Stimulated activated memory B cell treated with anti-CD40 and anti-IgM and Interleukin-4, amounts not matched to agents 10 μg/mL and 1 μg/mL and 100 μg/mL, for 72 hours (primary cell): Measurements from ENCODE around the gene CIRBP.
A peak's percentile ranks its signal among the peaks of the same experiment; 100 is the strongest.
"Not testable (repeated sequence)": the region's sequence is repeated elsewhere in the genome, so short reads cannot be mapped to it uniquely, and the experiment has no call there.

ENCODE experiments used
- ATAC-seq: fragments of 150-1000 bp; cut with Tn5 transposase; 2 replicates; pipeline ENCODE4 v1.10.0; 2021
- H3K27ac Mint-ChIP-seq: one replicate; pipeline ENCODE4 v1.8.0; 2022; ENCODE audit warnings: mild to moderate bottlenecking, mixed read lengths
- H3K27me3 Mint-ChIP-seq: one replicate; pipeline ENCODE4 v1.8.0; 2022; ENCODE audit warnings: mixed read lengths
- H3K36me3 Mint-ChIP-seq: one replicate; pipeline ENCODE4 v1.8.0; 2022; ENCODE audit warnings: mixed read lengths
- H3K4me1 Mint-ChIP-seq: one replicate; pipeline ENCODE4 v1.8.0; 2022; ENCODE audit warnings: mixed read lengths
- H3K4me3 Mint-ChIP-seq: one replicate; pipeline ENCODE4 v1.8.0; 2022; ENCODE audit warnings: mild to moderate bottlenecking, moderate library complexity, mixed read lengths
- H3K9me3 Mint-ChIP-seq: one replicate; pipeline ENCODE4 v1.8.0; 2022; ENCODE audit warnings: mixed read lengths

The CIRBP gene

DNA sequence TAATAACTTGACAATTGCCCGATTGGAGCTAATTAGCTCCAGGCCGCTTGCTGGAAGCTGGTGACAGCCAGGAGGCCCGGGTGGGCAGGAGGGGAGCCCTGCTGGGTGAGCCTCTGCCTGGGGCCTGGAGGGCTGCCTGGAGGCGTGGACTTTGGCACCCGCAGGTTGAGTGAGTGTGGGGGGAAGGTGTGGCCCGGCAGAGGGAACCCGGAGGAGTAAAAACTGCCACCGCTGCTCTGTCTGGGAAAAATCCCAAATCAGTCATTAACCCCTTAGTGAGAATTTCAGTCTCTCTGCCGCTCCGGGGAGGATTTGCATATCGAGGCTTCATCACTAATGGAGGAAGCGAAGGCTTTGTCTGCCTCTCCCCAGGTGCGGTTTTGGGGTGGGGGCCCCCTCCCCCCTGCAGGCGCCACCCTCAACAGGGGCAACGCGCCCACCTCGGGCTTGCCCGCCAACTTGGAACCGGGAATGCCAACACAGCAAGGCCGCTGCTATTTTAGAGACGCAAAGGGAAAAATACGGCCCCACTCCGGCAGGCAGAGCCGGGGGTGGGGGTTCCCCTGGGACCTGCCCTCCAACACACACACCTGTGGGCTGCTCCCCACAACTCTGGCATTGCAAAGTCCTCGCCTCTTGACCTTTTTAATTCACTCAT, 22.8 kb downstream of the CIRBP start:
- Mint-ChIP-seq H3K4me3 (peak overlapping the region; percentile 52), H3K36me3 (no peaks in the 10 kb centered on the region), H3K27me3 (peaks cover 82% of the 10 kb centered on the region), H3K9me3 (no peaks in the 10 kb centered on the region), H3K27ac (peak overlapping the region; percentile 57), H3K4me1 (peaks cover 31% of the 10 kb centered on the region)
- ATAC-seq: peak; percentile 52

DNA sequence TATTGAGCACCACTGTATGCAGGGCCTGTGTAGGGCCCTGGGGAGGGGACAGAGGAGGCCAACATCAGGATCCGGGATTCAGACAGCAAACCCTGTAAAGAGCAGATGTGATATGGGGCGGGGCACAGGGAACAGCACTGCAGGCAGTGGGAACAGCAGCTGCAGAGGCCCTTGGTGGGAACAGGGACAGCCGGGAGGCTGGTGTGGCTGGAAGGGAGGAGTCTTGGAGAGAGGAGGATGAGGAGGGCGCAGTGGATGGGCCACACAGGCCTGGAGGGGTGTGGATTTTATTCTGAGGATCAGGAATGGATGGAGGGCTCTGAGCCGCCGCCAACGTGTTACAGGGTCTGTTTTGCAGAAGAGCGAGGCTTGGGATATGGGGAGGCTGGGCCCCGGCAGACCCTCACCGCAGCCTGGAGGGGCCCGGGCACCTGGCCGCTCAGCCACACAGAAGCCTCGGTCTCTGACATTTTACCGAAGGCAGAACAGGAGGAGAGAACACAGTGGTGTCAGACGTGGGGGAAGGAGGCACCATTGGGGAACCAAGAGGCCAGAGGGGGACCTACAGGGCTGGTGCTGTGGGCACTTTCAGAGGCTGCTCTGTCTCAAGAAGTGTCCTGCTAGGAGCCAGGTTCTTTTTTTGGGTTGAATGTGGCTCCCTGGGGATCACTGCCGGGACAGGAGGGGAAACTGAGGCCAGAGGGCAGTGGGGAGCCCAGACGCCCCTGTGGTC, 23.5 kb downstream of the CIRBP start:
- Mint-ChIP-seq H3K27ac (peak overlapping the region; percentile 57), H3K9me3 (no peaks in the 10 kb centered on the region), H3K27me3 (peaks cover 84% of the 10 kb centered on the region), H3K4me3 (peak overlapping the region; percentile 52), H3K36me3 (no peaks in the 10 kb centered on the region), H3K4me1 (peaks cover 31% of the 10 kb centered on the region)
- ATAC-seq: no peak

DNA sequence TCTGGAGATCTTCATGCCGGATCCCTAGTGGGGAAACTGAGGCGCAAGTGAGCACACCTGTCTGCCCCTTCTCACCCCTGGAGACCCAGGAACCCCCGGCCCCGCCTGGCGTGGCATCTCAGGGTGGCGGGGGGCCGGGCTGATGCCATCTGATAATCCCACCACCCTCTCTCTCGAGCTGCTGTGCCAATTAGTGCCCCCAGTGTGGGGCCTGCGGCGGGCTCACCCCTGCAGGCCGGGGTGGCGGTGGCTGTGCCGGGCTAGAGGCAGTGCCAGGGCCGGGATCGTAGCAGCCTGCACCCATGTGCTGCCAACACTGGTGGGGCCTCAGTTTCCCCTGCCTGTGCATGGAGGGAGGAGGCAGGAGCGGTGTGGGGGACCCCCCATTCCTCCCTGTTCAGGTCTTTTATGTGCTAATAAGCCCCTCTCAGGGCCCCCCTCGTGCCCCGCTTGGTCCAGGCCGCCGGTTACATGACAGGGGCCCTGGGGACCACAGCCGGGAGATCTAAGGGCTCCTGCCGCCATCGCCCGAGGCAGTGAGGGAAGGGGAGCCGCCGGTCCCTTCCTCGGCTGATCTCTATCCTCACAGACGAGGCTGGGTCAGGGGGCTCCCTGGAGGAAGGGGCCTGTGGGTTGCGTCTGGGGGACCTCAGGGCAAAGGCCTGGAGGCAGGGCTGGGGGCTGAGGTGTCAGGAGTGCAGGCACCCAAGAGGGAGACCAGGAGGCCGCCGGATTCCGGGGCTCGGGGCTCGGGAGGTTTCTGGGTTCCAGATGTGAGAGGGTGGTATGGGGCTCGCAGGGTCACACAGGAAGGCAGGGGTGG, 24.9 kb downstream of the CIRBP start:
- Mint-ChIP-seq H3K4me3 (no peak overlapping the region), H3K4me1 (peaks cover 31% of the 10 kb centered on the region), H3K36me3 (no peaks in the 10 kb centered on the region), H3K27me3 (peaks cover 84% of the 10 kb centered on the region), H3K9me3 (no peaks in the 10 kb centered on the region), H3K27ac (no peak overlapping the region)
- ATAC-seq: no peak

DNA sequence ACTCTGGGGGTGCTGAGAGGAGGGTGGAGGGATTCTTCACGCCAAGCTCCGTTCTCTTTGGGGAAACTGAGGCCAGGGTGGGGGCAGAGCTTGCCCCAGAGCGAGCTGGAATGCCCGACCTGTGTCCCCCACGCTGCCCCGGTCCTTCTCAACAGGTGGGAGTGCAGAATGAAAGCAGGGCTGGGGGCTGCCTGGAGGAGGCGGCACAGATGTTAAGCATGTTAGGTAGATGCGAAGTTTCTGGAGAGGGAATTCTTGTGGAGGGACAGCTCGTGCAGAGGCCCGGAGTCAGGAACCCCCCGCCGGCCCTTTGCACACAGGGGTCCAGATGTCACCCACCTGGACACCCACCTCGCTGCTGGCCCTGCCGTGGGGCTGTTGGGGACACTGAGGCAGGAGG, 25.6 kb downstream of the CIRBP start:
- Mint-ChIP-seq H3K36me3 (no peaks in the 10 kb centered on the region), H3K4me3 (no peak overlapping the region), H3K9me3 (no peaks in the 10 kb centered on the region), H3K4me1 (peaks cover 31% of the 10 kb centered on the region), H3K27ac (no peak overlapping the region), H3K27me3 (peaks cover 77% of the 10 kb centered on the region)
- ATAC-seq: no peak

DNA sequence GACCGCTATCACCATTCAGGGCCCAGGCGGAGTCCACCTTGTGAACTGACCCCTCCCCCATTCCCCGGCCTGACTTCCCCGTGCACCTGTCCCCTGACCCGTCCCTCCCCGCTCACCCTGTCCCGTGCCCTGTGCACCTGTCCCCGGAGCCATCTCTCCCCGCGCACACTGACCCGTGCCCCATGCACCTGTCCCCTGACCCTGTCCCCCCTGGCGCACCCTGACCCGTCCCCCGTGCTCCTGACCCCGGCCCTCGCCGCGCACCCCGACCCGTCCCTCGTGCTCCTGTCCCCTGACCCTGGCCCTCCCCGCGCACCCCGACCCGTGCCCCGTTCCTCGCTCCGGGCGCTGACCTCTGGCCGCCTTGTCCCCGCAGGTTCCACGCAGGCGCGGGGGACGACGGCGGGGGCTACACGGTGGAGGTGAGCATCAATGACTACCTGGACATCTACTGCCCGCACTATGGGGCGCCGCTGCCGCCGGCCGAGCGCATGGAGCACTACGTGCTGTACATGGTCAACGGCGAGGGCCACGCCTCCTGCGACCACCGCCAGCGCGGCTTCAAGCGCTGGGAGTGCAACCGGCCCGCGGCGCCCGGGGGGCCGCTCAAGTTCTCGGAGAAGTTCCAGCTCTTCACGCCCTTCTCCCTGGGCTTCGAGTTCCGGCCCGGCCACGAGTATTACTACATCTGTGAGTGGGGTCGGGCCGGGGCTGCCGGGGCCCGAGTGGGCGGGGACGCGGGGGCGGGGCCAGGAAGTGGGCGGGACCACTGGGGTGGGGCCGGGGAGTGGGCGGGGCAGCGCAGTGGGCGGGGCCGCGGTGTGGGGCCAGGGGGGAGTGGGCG, 26.3 kb downstream of the CIRBP start:
- peaks cover 70% of the 10 kb centered on the region for H3K27me3 Mint-ChIP-seq
- peaks cover 31% of the 10 kb centered on the region for H3K4me1 Mint-ChIP-seq
- H3K36me3 Mint-ChIP-seq: no peaks in the 10 kb centered on the region
- ATAC-seq: peak; percentile 54
- H3K4me3 Mint-ChIP-seq: no peak overlapping the region
- H3K27ac Mint-ChIP-seq: no peak overlapping the region
- H3K9me3 Mint-ChIP-seq: no peaks in the 10 kb centered on the region

DNA sequence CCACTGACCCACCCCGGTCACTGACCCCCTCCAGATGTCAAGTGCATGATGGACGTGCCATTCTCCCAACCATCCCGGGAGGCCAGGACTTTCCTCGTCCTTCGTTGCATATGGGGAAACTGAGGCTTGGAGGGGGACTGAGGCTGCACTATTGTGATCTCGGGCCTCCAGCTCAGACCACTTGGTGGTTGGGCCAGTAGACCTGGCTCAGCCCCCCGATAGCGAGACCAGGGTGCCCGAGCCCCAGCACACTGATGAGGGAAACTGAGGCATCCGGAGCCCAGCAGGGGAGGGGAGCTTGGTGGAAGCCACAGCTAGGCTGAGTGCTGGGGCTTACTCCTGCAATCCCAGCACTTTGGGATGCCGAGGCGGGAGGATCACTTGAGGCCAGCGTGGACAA, 26.9 kb downstream of the CIRBP start:
- no peak for ATAC-seq
- no peaks in the 10 kb centered on the region for H3K36me3 Mint-ChIP-seq
- H3K9me3 Mint-ChIP-seq: no peaks in the 10 kb centered on the region
- H3K27ac Mint-ChIP-seq: no peak overlapping the region
- H3K27me3 Mint-ChIP-seq: peaks cover 63% of the 10 kb centered on the region
- no peak overlapping the region for H3K4me3 Mint-ChIP-seq
- H3K4me1 Mint-ChIP-seq: peaks cover 31% of the 10 kb centered on the region

DNA sequence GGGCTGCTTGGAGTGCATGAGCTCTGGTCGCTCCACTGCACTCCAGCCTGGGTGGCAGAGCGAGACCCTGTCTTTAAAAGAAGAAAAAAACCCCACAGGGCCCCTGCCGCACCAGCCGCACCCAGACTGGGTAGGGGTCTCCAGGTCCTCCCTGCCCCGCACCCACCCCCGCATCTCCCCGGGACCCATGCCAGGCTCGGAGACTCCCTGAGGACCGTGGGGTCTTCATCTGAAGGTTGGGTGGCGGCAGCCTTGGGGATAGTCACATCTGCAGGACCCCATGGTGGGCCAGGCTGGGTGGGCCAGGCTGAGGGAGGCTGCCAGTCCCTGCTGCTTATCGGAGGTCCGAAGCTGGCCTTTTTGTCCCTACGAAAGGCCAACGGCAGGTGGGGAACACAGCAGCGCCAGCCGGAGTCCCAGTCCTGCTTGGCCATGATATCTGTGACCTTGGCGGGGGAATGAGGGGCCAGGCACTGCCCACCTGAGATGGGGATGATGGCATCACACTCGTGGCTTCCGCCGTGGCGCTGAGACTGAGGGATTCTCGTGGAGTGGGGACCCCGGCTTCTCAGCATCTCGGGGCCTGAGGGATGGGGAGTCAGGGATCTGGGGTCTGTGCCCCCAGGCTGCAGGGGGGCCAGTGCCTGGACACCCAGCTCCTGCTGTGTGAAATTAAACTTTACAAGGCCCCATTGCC, 27.6 kb downstream of the CIRBP start:
- Mint-ChIP-seq H3K36me3 (no peaks in the 10 kb centered on the region), H3K4me1 (peaks cover 24% of the 10 kb centered on the region), H3K4me3 (no peak overlapping the region), H3K27me3 (peaks cover 57% of the 10 kb centered on the region), H3K27ac (no peak overlapping the region), H3K9me3 (no peaks in the 10 kb centered on the region)
- no peak for ATAC-seq

DNA sequence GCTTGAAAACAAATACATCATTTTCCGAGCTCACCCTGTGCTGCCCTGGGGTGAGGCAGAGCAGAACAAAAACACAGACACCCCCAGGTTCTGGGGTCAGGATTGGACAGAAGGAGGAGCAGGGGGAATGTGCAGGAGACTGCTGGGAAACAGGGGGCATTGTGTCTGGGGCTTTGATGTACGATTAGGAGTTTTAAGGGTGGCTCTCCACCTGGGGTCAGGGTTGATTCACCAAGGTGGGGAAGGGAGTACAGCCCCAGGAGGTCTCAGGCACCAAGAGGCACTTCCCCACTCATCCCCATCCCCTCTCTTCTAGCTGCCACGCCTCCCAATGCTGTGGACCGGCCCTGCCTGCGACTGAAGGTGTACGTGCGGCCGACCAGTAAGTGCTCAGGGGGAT, 29.1 kb downstream of the CIRBP start:
- Mint-ChIP-seq H3K27me3 (peaks cover 42% of the 10 kb centered on the region), H3K4me3 (no peak overlapping the region), H3K27ac (no peak overlapping the region), H3K9me3 (no peaks in the 10 kb centered on the region), H3K36me3 (no peaks in the 10 kb centered on the region), H3K4me1 (peaks cover 12% of the 10 kb centered on the region)
- ATAC-seq: no peak

DNA sequence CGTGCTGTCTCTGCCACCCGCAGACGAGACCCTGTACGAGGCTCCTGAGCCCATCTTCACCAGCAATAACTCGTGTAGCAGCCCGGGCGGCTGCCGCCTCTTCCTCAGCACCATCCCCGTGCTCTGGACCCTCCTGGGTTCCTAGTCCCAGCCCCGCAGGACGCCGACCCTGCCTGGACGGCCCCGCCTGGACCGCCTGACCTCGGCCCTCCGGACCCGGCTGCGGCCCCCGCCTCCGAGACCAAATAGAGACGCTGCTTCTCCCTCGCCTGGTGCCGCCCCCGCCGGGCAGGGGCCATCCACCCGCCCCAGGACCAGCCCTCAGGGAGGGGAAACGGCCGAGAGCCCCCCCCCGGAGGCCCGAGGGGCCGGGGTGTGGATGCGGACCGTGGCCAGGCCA, 30.7 kb downstream of the CIRBP start:
- Mint-ChIP-seq H3K27ac (no peak overlapping the region), H3K4me3 (no peak overlapping the region), H3K4me1 (no peaks in the 10 kb centered on the region), H3K27me3 (peaks cover 26% of the 10 kb centered on the region), H3K9me3 (no peaks in the 10 kb centered on the region), H3K36me3 (no peaks in the 10 kb centered on the region)
- no peak for ATAC-seq

DNA sequence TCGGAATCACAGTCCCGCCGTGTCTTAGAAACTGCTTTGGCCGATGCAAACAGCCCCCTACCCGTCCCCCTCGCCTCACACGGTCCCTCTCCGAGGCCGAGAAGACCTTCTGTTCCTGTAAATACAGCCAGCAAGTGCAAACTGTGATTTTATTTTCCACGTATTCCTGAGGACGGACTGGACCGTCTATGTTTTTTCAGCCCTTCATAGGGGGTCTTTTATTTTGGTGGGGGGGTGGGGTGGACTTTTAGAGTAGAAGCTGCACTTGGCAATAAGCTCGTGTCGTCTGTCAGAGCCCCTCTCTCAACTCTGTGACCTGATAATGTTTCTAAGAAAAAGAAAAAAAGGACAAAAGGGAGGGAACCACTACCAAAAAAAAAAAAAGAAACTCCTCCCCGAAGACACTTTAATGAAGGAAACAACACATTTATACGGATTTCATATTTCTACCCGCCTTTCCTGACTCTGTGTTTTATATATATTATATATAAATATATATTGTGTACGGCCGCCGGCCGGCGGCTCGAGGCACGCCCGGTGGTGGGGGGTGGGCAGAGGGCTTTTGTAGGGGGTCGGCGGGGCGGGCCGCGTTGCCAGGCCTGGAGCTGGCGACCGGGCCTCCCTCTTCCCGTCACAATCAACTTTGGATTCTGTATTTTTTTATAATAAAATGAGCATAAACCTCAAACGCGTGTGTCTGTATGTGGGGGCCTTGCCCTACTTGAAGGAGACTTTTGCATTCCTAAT, 31.8 kb downstream of the CIRBP start:
- H3K4me1 Mint-ChIP-seq: no peaks in the 10 kb centered on the region
- H3K9me3 Mint-ChIP-seq: no peaks in the 10 kb centered on the region
- no peaks in the 10 kb centered on the region for H3K36me3 Mint-ChIP-seq
- H3K27me3 Mint-ChIP-seq: peaks cover 18% of the 10 kb centered on the region
- H3K4me3 Mint-ChIP-seq: no peak overlapping the region
- H3K27ac Mint-ChIP-seq: no peak overlapping the region
- ATAC-seq: no peak

DNA sequence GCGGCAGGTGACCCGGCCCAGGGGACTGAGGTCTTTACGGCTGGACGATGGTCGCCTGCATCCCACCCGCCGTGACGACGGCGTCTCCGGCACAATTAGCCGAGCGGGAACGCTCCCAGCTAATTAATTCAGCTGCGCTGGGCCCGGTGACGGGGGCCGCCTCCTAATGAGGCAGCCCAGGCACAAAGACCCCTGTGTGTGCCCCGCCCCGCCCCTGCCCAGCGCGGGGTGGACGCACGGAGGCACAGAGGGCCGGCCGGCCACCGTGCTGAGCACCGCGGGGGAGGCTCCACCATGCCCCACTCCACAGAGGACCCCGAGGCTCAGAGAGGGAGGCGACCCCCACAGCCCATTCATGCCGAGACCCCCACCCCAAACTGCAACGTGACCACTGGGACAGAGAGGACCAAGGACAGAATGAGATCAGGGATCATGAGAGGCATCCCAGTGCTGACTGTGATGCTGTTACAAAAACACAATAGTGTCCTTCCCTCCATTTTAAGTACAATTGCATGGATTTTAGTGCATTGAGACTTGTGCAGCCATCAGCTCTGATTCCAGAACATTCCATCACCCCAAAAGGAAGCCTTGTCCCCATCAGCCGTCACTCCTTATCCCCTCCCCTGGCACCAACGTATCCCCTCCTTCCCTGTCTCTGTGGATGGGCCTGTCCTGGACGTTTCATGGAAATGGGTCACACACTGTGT, 33.6 kb downstream of the CIRBP start:
- H3K36me3 Mint-ChIP-seq: no peaks in the 10 kb centered on the region
- H3K27me3 Mint-ChIP-seq: peaks cover 8% of the 10 kb centered on the region
- H3K9me3 Mint-ChIP-seq: no peaks in the 10 kb centered on the region
- no peaks in the 10 kb centered on the region for H3K4me1 Mint-ChIP-seq
- ATAC-seq: no peak
- no peak overlapping the region for H3K4me3 Mint-ChIP-seq
- H3K27ac Mint-ChIP-seq: no peak overlapping the region

DNA sequence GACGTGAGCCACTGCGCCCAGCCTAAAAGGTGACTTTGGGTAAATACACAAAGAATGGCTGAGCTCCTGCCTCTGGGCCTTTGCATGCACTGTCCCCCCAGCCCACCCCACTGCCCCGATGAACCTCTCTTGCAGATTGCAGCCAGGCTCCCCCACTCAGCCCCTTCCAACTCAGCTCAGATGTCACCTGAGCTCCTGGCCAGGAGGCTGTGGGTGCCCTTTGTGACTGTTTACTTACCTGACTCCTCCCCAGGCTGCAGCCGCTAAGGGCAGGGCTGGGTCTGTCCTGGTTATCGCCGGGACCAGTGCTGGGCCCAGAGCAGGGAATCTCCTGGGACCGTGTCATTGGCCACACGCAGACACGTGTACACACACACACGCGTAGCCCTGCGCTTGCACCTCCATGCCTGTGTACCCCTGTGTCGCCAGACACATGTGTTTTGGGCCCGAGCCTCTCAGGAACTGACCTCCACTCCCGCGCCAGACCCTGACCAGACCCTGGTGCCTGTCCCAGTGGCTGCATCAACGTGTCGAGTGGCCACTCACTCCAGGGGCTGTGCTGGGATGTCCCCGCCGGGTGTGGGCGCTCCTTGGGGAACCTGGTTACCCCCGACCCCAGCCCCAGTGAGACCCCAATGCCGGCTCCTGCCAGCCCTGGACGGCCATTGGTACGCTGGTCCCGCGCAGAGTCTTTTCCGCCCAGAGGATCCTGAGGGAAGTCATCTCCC, 35.2 kb downstream of the CIRBP start:
- no peaks in the 10 kb centered on the region for H3K4me1 Mint-ChIP-seq
- no peak overlapping the region for H3K4me3 Mint-ChIP-seq
- H3K27ac Mint-ChIP-seq: no peak overlapping the region
- no peaks in the 10 kb centered on the region for H3K36me3 Mint-ChIP-seq
- H3K9me3 Mint-ChIP-seq: no peaks in the 10 kb centered on the region
- no peaks in the 10 kb centered on the region for H3K27me3 Mint-ChIP-seq
- no peak for ATAC-seq

DNA sequence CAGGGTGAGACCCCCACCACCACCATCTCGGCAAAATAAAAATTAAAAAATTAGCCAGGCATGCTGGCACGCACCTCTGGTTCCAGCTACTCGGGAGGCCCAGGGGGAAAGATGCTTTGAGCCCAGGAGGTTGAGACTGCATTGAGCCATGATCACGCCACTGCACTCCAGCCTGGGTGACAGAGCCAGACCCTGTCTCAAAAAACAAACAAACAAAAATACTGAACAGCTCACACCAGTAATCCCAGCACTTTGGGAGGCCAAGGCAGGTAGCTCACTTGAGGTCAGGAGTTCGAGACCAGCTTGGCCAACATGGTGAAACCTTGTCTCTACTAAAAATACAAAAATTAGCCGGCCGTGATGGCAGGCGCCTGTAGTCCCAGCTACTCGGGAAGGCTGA, 36.2 kb downstream of the CIRBP start:
- not testable (repeated sequence) for H3K9me3 Mint-ChIP-seq, ATAC-seq, H3K36me3 Mint-ChIP-seq, H3K4me1 Mint-ChIP-seq, H3K27me3 Mint-ChIP-seq, H3K27ac Mint-ChIP-seq, H3K4me3 Mint-ChIP-seq
